SU-DHL-6 (cell line): ENCODE data around the gene FBN1.

Experiments used
- EZH2phosphoT487 ChIP-seq: fragments of 200-600 bp; sonication (generic), shearing (Covaris generic); conservative IDR thresholded peaks from 2 replicates; pipeline ENCODE4 v1.6.1; 2018; ENCODE audit warnings: mild to moderate bottlenecking, antibody characterized with exemption, low read length, moderate library complexity, mixed read lengths
- TF ChIP-seq, protein P1 (sequence below): fragments of 200-600 bp; sonication (generic); IDR thresholded peaks from one replicate; pipeline ENCODE4 v1.5.1; 2017; ENCODE audit warnings: antibody characterized with exemption, mild to moderate bottlenecking, low read length, moderate library complexity; ENCODE audit not compliant: insufficient read depth, poor library complexity, severe bottlenecking

DNA sequence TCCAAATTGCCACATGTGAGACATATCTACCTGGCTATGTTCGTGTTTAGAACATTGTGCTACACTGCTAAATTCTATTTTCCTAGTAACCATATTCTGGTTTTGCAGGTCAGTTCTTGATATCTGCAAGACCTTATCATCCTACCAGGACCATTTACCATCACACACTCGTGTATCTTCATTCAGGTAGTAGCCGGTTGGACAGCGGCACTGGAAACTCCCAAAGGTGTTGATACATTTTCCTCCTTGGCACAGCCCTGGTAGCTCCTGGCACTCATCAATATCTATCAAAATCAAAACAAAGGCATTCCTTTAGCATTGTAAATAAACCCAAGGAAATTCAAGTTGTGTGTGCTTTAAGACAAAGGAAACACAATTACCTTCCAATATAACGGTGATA, 180.1 kb downstream of the FBN1 start:
- TF ChIP-seq, protein P1, sequence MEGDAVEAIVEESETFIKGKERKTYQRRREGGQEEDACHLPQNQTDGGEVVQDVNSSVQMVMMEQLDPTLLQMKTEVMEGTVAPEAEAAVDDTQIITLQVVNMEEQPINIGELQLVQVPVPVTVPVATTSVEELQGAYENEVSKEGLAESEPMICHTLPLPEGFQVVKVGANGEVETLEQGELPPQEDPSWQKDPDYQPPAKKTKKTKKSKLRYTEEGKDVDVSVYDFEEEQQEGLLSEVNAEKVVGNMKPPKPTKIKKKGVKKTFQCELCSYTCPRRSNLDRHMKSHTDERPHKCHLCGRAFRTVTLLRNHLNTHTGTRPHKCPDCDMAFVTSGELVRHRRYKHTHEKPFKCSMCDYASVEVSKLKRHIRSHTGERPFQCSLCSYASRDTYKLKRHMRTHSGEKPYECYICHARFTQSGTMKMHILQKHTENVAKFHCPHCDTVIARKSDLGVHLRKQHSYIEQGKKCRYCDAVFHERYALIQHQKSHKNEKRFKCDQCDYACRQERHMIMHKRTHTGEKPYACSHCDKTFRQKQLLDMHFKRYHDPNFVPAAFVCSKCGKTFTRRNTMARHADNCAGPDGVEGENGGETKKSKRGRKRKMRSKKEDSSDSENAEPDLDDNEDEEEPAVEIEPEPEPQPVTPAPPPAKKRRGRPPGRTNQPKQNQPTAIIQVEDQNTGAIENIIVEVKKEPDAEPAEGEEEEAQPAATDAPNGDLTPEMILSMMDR: no peak
- no peak for TF ChIP-seq EZH2phosphoT487
